ENCODE data around the gene CSAG3. TPM values are rescaled to one million over a fixed set of nuclear protein-coding genes. Genes with fewer than 3 reads are reported as not detected.

CSAG3 gene
- total RNA-seq, 3 donors from 2014 or later, result not detected

DNA sequence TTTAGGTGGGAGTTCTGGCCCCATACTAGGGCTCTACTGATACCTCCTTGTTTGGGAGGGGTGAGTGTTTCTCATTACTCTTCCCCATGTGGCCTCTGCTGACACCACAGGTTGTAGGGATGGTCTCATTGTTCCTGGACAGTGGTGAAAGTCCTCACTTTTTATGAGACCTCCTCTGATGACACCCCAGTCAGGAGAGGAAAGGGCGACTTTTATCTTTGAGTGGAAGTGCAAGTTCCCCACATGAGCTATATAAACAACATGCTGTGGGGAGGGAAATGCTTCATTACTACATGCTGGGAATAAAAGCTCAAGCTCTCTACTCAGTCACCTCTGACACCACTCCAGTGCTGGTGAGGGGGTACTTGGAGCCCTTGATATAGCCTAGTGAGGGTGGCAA, 39.9 kb downstream of the CSAG3 start:
- H3K4me1 ChIP-seq (ENCODE audit: low read depth), result no peaks in the 10 kb centered on the region
- no peak for DNase-seq
- TF ChIP-seq, protein P1, sequence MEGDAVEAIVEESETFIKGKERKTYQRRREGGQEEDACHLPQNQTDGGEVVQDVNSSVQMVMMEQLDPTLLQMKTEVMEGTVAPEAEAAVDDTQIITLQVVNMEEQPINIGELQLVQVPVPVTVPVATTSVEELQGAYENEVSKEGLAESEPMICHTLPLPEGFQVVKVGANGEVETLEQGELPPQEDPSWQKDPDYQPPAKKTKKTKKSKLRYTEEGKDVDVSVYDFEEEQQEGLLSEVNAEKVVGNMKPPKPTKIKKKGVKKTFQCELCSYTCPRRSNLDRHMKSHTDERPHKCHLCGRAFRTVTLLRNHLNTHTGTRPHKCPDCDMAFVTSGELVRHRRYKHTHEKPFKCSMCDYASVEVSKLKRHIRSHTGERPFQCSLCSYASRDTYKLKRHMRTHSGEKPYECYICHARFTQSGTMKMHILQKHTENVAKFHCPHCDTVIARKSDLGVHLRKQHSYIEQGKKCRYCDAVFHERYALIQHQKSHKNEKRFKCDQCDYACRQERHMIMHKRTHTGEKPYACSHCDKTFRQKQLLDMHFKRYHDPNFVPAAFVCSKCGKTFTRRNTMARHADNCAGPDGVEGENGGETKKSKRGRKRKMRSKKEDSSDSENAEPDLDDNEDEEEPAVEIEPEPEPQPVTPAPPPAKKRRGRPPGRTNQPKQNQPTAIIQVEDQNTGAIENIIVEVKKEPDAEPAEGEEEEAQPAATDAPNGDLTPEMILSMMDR (IDR thresholded peaks at IDR 0.05), result no peak

DNA sequence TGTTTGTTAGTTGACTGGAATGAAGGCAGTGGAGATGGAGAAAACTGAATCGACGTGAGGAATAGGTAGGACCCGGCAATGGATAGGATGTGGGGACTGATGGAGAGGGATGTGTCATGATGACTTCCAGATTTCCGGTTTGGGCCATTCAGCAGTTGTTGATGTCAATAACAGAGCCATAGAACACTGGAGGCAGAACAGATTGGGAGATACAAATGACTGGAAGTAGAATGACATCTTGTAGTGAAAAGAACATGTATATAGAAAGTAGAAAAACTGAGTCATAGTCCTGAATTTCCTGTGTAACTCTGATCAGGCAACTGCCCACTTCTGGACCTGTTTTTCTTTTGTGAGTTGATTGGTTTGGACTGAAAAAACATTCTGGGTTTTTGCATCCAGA, 47.0 kb downstream of the CSAG3 start:
- TF ChIP-seq, protein P1 (IDR thresholded peaks at IDR 0.05), result no peak
- H3K36me3 ChIP-seq (ENCODE audit: low read depth), result no peaks in the 10 kb centered on the region
- DNase-seq, result no peak
- H3K4me3 ChIP-seq, result no peak overlapping the region
- intact Hi-C loops (cut with DNase I, micrococcal nuclease), result no loop called here
- H3K4me1 ChIP-seq (ENCODE audit: low read depth), result no peaks in the 10 kb centered on the region
- no peaks in the 10 kb centered on the region for H3K9me3 ChIP-seq
- no peak for ATAC-seq

More for the DNA sequence above, 39.9 kb downstream of the CSAG3 start:
- Histone ChIP-seq H3K4me3 (no peak overlapping the region), H3K9me3 (no peaks in the 10 kb centered on the region), H3K36me3 (ENCODE audit: low read depth) (no peaks in the 10 kb centered on the region)
- intact Hi-C loops (cut with DNase I, micrococcal nuclease), result no loop called here
- no peak for ATAC-seq

Other genes with a start within 250 kb of the CSAG3 start
- gene GABRQ, start 121.3 kb upstream of the CSAG3 start, total RNA-seq, result under 1 TPM in 1 of 3 donors, not detected in 2; 0.32 TPM
- gene MAGEA3, start 60.4 kb upstream of the CSAG3 start, total RNA-seq, result not detected
- gene CSAG2, start 49.9 kb upstream of the CSAG3 start, total RNA-seq, result not detected
- not detected for gene MAGEA2B, start 44.6 kb upstream of the CSAG3 start, total RNA-seq
- not detected for gene CSAG1, start 25.5 kb upstream of the CSAG3 start, total RNA-seq
- gene MAGEA12, start 25.5 kb upstream of the CSAG3 start, total RNA-seq, result not detected
- not detected for gene MAGEA2, start 5.4 kb upstream of the CSAG3 start, total RNA-seq
- gene MAGEA6, start 10.5 kb downstream of the CSAG3 start, total RNA-seq, result not detected
- gene CETN2, start 71.5 kb downstream of the CSAG3 start, total RNA-seq, result 10 to 100 TPM; 10.9 to 25.3 (median 17.7) TPM
- gene NSDHL, start 71.8 kb downstream of the CSAG3 start, total RNA-seq, result 10 to 100 TPM; 13.1 to 26.4 (median 20.3) TPM
- gene ZNF185, start 138.8 kb downstream of the CSAG3 start, total RNA-seq, result 1 to 10 TPM; 2.8 to 6.9 (median 4.2) TPM
- gene PNMA5, start 234.9 kb downstream of the CSAG3 start, total RNA-seq, result not detected